Measurements from ENCODE around the gene EIF2B1.
"Not testable (repeated sequence)": the region's sequence is repeated elsewhere in the genome, so short reads cannot be mapped to it uniquely, and the experiment has no call there.

EIF2B1 gene

DNA sequence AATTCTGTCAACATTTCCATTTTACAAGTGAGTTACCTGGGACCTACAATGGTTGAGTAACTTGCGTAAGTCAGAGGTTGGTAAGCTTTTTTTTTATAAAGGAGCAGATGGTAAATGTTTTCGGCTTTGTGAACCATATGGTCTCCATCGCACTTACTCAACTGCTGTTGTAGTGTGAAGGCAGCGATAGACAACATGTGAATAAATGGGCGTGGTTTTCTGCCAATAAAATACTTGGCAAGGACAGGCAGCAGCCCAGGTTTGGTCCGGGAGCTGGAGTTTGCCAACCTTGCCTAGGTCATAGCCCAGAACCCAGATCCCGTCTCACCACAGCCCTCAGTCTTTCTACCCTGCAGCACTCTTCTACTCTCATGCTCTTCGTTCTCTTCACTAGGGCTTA is 25.3 kb downstream of the EIF2B1 start:
- TF ChIP-seq, protein P1, sequence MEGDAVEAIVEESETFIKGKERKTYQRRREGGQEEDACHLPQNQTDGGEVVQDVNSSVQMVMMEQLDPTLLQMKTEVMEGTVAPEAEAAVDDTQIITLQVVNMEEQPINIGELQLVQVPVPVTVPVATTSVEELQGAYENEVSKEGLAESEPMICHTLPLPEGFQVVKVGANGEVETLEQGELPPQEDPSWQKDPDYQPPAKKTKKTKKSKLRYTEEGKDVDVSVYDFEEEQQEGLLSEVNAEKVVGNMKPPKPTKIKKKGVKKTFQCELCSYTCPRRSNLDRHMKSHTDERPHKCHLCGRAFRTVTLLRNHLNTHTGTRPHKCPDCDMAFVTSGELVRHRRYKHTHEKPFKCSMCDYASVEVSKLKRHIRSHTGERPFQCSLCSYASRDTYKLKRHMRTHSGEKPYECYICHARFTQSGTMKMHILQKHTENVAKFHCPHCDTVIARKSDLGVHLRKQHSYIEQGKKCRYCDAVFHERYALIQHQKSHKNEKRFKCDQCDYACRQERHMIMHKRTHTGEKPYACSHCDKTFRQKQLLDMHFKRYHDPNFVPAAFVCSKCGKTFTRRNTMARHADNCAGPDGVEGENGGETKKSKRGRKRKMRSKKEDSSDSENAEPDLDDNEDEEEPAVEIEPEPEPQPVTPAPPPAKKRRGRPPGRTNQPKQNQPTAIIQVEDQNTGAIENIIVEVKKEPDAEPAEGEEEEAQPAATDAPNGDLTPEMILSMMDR (IDR thresholded peaks at IDR 0.05; ENCODE audit: low read depth, low read length), result no peak
- no peak overlapping the region for H3K4me3 ChIP-seq (ENCODE audit: low read depth, low read length)
- no peak for DNase-seq (ENCODE audit: low read depth, low spot score)
- in situ Hi-C loops (cut with HindIII; ENCODE audit: low sequenced_read_pairs), result no loop called here

DNA sequence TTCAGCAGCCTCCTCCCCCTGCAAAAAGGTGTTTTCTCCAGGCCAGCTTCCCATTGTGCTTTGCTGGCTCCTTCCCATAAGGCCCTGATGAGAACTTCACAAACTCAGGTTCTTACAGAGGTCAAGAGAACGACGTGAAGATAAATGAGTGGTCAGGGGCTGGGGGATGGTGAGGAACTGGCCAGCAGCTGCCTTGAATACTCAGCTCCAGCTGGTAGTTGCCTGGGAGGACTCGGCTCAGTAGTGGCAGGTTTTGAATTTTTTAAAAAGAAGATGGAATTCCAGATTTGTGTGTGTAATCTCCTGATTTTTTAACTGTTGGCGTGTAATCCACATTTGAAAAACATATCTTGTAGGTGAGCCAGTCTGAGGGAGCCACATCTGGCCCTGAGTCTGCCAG is 25.7 kb downstream of the EIF2B1 start:
- no peak overlapping the region for H3K4me3 ChIP-seq (ENCODE audit: low read depth, low read length)
- TF ChIP-seq, protein P1 (IDR thresholded peaks at IDR 0.05; ENCODE audit: low read depth, low read length), result no peak
- no peak for DNase-seq (ENCODE audit: low read depth, low spot score)
- in situ Hi-C loops (cut with HindIII; ENCODE audit: low sequenced_read_pairs), result no loop called here

DNA sequence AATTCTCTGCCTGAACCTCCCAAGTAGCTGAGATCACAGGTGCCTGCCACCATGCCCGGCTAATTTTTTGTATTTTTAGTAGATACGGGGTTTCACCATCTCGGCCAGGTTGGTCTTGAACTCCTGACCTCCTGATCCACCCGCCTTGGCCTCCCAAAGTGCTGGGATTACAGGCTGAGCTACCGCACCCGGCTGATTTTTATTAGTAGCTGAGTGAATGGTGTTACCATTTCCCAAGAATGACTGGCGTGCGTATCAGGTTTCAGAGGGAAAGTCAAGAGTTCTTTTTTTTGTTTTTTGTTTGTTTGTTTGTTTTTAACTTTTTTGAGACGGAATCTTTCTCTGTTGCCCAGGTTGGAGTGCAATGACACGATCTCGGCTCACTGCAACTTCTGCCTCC is 30.0 kb downstream of the EIF2B1 start:
- H3K4me3 ChIP-seq (ENCODE audit: low read depth, low read length); in situ Hi-C loops (cut with HindIII; ENCODE audit: low sequenced_read_pairs); DNase-seq (ENCODE audit: low read depth, low spot score): not testable (repeated sequence)

DNA sequence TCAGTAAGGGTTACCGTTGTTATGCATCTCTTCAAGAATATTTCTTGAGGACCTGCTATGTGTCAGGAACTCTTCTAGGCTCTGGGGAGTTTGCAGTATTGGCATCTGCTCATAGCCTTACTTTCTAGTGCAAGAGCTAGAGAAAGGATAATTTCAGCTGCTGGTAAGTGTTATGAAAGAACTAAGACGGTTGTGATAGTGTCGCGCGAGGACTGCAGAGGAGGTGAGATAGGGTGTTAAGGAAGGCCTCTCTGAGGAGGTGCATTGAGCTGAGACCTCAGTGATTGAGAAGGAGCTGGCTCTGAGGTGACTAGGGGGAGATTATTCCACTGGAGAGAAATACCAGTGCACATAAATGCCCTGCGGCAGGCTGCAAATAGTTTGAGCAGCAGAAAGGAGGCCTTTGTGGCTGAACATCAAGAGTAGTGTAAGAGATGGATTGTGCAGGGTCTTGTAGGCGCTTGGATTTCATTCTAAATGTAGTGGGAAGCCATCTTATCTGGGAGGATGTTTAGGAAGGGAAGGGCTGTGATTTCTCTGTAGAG is 30.8 kb downstream of the EIF2B1 start:
- TF ChIP-seq, protein P1 (IDR thresholded peaks at IDR 0.05; ENCODE audit: low read depth, low read length), result no peak
- in situ Hi-C loops (cut with HindIII; ENCODE audit: low sequenced_read_pairs), result no loop called here
- H3K4me3 ChIP-seq (ENCODE audit: low read depth, low read length), result peak overlapping the region; percentile 92
- DNase-seq (ENCODE audit: low read depth, low spot score), result no peak

DNA sequence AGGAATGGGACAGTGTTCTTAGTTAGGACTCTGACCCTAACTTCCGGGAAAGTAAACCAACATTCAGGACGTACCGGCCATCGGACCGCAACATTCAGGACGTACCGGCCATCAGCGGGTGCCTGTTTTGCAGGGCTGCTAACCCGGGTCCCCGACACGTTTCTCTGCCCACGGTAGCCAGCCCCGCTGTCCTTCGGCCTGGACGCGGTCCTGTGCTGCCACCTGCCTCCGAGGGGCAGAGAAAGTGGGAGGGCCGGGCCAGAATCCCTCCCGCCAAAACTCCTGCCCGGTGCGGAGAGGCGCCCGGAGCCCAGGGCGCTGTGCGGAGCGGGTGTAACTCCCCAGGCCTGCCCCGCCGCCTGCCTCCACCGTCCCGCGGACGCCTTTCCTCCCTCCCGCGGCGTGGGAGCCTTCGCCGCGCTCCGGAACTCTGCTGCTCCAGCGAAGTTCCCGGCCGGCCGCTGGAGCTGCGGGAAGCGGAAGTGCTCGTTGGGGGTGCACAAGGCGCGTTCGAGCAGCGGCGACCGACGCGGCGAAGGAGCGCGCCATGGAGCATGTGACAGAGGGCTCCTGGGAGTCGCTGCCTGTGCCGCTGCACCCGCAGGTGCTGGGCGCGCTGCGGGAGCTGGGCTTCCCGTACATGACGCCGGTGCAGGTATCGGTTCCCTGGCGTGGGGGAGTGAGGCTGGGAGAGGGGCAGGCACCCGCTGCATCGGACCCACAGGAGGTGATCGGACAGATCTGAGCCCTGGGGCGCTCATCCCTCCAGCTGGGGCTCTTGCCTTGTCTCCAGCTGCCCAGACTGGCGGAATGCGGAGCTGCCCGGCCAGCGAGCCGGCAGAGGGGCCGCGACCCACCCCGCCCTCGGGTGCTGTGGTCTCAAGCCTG is 31.6 kb downstream of the EIF2B1 start, which contains the start of gene DDX55:
Gene DDX55, plus strand, starts transcription at position 498 of the 888 bp plus-strand sequence. Its CDS starts 50 bp downstream, at position 548.
- in situ Hi-C loops (cut with HindIII; ENCODE audit: low sequenced_read_pairs), result no loop called here
- H3K4me3 ChIP-seq (ENCODE audit: low read depth, low read length), result peak within 1 kb of the TSS; percentile 92
- DNase-seq (ENCODE audit: low read depth, low spot score), result peak; percentile 82
- TF ChIP-seq, protein P1 (IDR thresholded peaks at IDR 0.05; ENCODE audit: low read depth, low read length), result peak; percentile 51

DNA sequence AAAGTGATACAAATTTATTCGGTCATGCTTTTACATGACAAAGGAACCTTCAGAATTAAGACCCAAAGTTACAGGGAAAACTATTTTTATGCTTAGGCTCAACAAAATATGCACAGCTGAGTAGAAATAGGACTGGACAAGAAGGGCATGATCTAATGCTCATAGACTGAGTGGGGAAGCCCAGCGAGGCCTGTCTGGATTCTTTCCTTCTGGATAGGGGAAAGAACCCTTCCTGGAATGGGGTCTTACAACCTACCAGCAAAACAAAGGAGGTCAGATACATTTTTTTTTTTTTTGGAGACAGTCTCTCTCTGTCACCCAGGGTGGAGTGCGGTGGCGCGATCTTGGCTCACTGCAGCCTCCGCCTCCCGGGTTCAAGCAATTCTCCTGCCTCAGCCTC is 33.8 kb downstream of the EIF2B1 start:
- TF ChIP-seq, protein P1 (IDR thresholded peaks at IDR 0.05; ENCODE audit: low read depth, low read length), result no peak
- in situ Hi-C loops (cut with HindIII; ENCODE audit: low sequenced_read_pairs), result no loop called here
- no peak for DNase-seq (ENCODE audit: low read depth, low spot score)
- no peak overlapping the region for H3K4me3 ChIP-seq (ENCODE audit: low read depth, low read length)

DNA sequence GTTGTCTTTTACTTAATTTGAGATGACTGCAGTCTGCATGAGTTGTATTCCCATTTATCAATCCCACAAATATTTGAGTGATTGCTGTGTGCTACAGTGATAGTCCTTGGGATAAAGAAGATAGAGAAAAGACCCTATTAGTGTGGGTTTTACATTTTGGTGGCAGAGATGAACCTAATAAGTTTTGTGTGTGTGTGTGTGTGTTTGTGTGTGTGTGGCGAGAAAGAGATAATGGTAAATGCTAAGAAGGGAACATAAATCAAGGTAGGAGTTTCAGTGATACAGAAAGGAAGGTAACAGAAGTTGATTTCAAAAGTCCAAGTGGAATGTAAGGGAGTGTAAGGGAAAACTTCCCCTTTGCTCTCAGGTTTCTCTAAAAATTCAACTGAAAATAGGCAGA is 34.2 kb downstream of the EIF2B1 start:
- TF ChIP-seq, protein P1 (IDR thresholded peaks at IDR 0.05; ENCODE audit: low read depth, low read length), result no peak
- no peak for DNase-seq (ENCODE audit: low read depth, low spot score)

More for the DNA sequence above, 34.2 kb downstream of the EIF2B1 start:
- H3K4me3 ChIP-seq (ENCODE audit: low read depth, low read length), result no peak overlapping the region
- in situ Hi-C loops (cut with HindIII; ENCODE audit: low sequenced_read_pairs), result no loop called here
